ENCODE measurements around the gene PITPNM3. TPM values are rescaled to one million over a fixed set of nuclear protein-coding genes. Genes with fewer than 3 reads are reported as not detected.

Gene PITPNM3
- total and polyA plus RNA-seq, 2 of the 13 experiments (the other 11 are each of a cell fraction or from before 2014, with no cell fraction given), result 0.13 to 0.29 TPM

- H3K4me2 ChIP-seq (ENCODE audit: low read depth, low read length), result no peak overlapping the region
- H3K4me3 ChIP-seq (replicated peaks in 1 of 3; ENCODE audit: insufficient read depth in 1 of 3, low read depth in 2 of 3, low read length in 3 of 3), result no peak overlapping the region
- ATAC-seq (no peak), FAIRE-seq (no peak), DNase-seq (ENCODE audit: low spot score) (no peak)
- H2AFZ ChIP-seq (ENCODE audit: low read length), result no peak overlapping the region
- POLR2A ChIA-PET, result no interaction called here
- H3K36me3 ChIP-seq (replicated peaks in 1 of 2; ENCODE audit: control insufficient read depth in 1 of 2, insufficient read depth in 2 of 2, low read length in 2 of 2), result no peaks in the 10 kb centered on the region
- in situ Hi-C loops (cut with HindIII; ENCODE audit: extremely low pct_ligation_motif_present, low pct_unique_long_range_greater_than_20kb), result no loop called here
- no peaks in the 10 kb centered on the region for H4K20me1 ChIP-seq (ENCODE audit: insufficient read depth, low read length)
- H3K9me3 ChIP-seq (ENCODE audit: low read length), result peaks cover 12% of the 10 kb centered on the region
- BruUV-seq (replicated peaks), result no TSS peak
- H3K9ac ChIP-seq (ENCODE audit: insufficient read depth, low read depth, low read length), result no peak overlapping the region
- WGBS (ENCODE audit: low lambda C conversion rate), result 48% methylated on average over 19 of the region's 25 CpGs
- no peaks in the 10 kb centered on the region for H3K79me2 ChIP-seq (ENCODE audit: insufficient read depth, low read length)
- H3K27ac ChIP-seq (ENCODE audit: extremely low read length, insufficient read depth, low read length), result no peak overlapping the region
- TF ChIP-seq CREB1 (IDR thresholded peaks at IDR 0.05), result no peak
- no peak for TF ChIP-seq CREB1 (CRISPR knock-in tag; IDR thresholded peaks at IDR 0.05)
- TF ChIP-seq HNF4G (IDR thresholded peaks at IDR 0.05; ENCODE audit: borderline replicate concordance, low read depth, low read length), result no peak
- TF ChIP-seq HNF4G (CRISPR knock-in tag; IDR thresholded peaks at IDR 0.05; ENCODE audit: borderline replicate concordance, low read depth), result no peak
- no peak for TF ChIP-seq TP53 (CRISPR knock-in tag; conservative IDR thresholded peaks at IDR 0.05)
- TF ChIP-seq ELF3 (CRISPR knock-in tag; IDR thresholded peaks at IDR 0.05), result no peak
- TF ChIP-seq HMGXB4 (CRISPR knock-in tag; IDR thresholded peaks at IDR 0.05; ENCODE audit: borderline replicate concordance in 1 of 2, low read depth in 1 of 2), result no peak
- TF ChIP-seq TARDBP (CRISPR knock-in tag; IDR thresholded peaks at IDR 0.05), result no peak
- TF ChIP-seq SMYD3 (CRISPR knock-in tag; IDR thresholded peaks at IDR 0.05), result no peak
- TF ChIP-seq RARA (CRISPR knock-in tag; IDR thresholded peaks at IDR 0.05), result no peak
- CTCF ChIA-PET (ENCODE audit: low intra/inter-chr PET ratio, low total read pairs), result no interaction called here
- no peaks in the 10 kb centered on the region for H3K4me1 ChIP-seq (ENCODE audit: insufficient read depth, low read length)
- intact Hi-C loops (cut with micrococcal nuclease; ENCODE audit: unreplicated experiment), result no loop called here
- peaks cover 0 to 12% of the 10 kb centered on the region in 2 experiments; a peak in 2 of 5 replicates for H3K27me3 ChIP-seq (ENCODE audit: control insufficient read depth in 1 of 2, insufficient read depth in 2 of 2, low read length in 2 of 2)
These were observed 129.8 kb downstream of the PITPNM3 start for GRCh38 chr17:6426356-6427101.

Data from HepG2 (cell line).